Stimulated activated CD4-positive, alpha-beta T cell treated with anti-CD3 and anti-CD28 coated beads, Interleukin-1b, Interleukin-23, amount 100 ng/mL, for 1 hour (primary cell): ENCODE data around the gene KCNJ4.

Source experiments
- DNase-seq, 2 donors: peaks; one replicate each; pipeline ENCODE4 v3.0.0-alpha.2; 2020; ENCODE audit warnings: low read depth in 2 of 2

KCNJ4 gene

GRCh38 chr22:38455076-38455529 lies at the start of gene KCNJ4:
Gene KCNJ4, minus strand, starts transcription at chr22:38455199. Its CDS starts 27,067 bp downstream, at chr22:38428132.
- no peak for DNase-seq

- DNase-seq, result no peak
These were observed 48.0 kb upstream of the KCNJ4 start for GRCh38 chr22:38503021-38503420.

- no peak for DNase-seq
These were observed 47.0 kb upstream of the KCNJ4 start for GRCh38 chr22:38501797-38502672.

- DNase-seq, result no peak
These were observed 42.9 kb upstream of the KCNJ4 start for GRCh38 chr22:38497869-38498268.

GRCh38 chr22:38494939-38495338 lies 39.9 kb upstream of the KCNJ4 start:
- DNase-seq, result no peak

- DNase-seq, result no peak
These were observed 39.5 kb upstream of the KCNJ4 start for GRCh38 chr22:38494498-38494897.

GRCh38 chr22:38491707-38492348 lies 36.8 kb upstream of the KCNJ4 start:
- no peak for DNase-seq

GRCh38 chr22:38490915-38491314 lies 35.9 kb upstream of the KCNJ4 start:
- DNase-seq, result no peak

GRCh38 chr22:38490475-38490874 lies 35.5 kb upstream of the KCNJ4 start:
- DNase-seq, result no peak

- no peak for DNase-seq
These were observed 34.7 kb upstream of the KCNJ4 start for GRCh38 chr22:38489561-38490145.

GRCh38 chr22:38489142-38489541 lies 34.1 kb upstream of the KCNJ4 start:
- no peak for DNase-seq

- DNase-seq, result no peak
These were observed 32.9 kb upstream of the KCNJ4 start for GRCh38 chr22:38487946-38488345.

- no peak for DNase-seq
These were observed 30.8 kb upstream of the KCNJ4 start for GRCh38 chr22:38485783-38486182.

- DNase-seq, result no peak
These were observed 29.2 kb upstream of the KCNJ4 start for GRCh38 chr22:38484244-38484643.

GRCh38 chr22:38482662-38483308 lies 27.8 kb upstream of the KCNJ4 start:
- DNase-seq, result no peak

- DNase-seq, result no peak
These were observed 26.9 kb upstream of the KCNJ4 start for GRCh38 chr22:38481871-38482332.

GRCh38 chr22:38481162-38481870 lies 26.3 kb upstream of the KCNJ4 start:
- DNase-seq, result no peak

GRCh38 chr22:38479096-38479837 lies 24.3 kb upstream of the KCNJ4 start:
- DNase-seq, result no peak

- no peak for DNase-seq
These were observed 22.6 kb upstream of the KCNJ4 start for GRCh38 chr22:38477585-38477984.

GRCh38 chr22:38474003-38474607 lies 19.1 kb upstream of the KCNJ4 start:
- no peak for DNase-seq
